GM19468 (cell line): ENCODE results near the gene ASPHD1.
"Not testable (repeated sequence)": the region's sequence is repeated elsewhere in the genome, so short reads cannot be mapped to it uniquely, and the experiment has no call there.

Experiments used
- ATAC-seq: cut with Tn5 transposase; IDR thresholded peaks from one replicate; pipeline ENCODE4 v1.9.1; 2021; ENCODE audit warnings: mild to moderate bottlenecking, moderate library complexity, moderate number of reproducible peaks; ENCODE audit not compliant: unreplicated experiment; ENCODE audit errors: extremely low read depth

ASPHD1 gene

DNA sequence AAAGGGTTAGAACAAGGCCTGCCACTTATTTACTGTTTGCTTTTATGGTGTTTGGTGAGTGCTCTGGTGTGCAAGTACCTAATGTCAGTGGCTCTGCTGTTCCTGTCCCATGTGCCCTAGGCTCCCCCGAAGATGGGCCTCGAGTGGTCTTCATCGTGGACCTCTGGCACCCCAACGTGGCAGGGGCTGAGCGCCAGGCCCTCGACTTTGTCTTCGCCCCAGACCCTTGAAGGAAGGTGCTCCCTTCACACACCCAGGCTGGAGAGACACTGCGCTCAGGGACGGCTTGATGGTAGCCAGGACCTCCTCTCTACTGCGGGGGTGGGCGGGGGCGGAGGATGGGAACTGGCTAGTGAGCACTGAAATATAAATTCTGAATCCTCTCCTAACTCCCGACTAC lies 5.4 kb downstream of the ASPHD1 start:
- no peak for ATAC-seq

DNA sequence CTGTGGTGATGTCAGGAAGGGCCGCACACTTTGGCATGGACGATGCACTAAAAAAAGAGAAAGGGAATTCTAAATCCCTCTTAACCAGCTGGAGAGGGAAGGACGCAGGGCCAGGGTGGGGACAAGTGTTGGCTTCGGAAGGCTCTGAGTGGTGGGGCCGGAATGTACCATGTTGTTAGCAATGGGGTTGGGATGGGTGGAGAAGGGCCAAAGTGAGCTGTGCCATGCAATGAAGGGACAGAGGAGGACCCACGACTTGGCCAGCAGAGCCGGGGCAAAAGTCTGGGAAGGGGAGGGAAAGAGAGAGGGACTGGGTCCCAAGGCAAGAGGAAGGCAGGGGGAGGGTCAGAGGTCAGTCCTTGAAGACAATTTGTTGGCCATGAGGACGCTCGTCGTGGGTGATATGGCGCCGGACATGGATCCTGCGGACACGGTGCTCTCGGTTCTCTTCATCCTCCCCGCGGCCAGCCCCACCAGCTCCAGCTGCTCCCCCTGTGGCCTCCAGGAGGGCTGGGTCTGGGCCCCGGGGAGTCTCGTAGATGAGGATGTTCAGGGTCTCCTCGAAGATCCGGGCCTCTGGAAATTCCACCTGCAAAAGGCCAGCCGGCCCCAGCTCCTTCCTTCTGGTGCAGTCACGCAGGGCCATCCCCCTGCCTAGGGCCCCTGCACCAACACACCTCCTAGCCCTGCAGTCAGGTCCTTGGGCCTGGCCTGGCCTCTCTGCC lies 6.4 kb downstream of the ASPHD1 start:
- no peak for ATAC-seq

DNA sequence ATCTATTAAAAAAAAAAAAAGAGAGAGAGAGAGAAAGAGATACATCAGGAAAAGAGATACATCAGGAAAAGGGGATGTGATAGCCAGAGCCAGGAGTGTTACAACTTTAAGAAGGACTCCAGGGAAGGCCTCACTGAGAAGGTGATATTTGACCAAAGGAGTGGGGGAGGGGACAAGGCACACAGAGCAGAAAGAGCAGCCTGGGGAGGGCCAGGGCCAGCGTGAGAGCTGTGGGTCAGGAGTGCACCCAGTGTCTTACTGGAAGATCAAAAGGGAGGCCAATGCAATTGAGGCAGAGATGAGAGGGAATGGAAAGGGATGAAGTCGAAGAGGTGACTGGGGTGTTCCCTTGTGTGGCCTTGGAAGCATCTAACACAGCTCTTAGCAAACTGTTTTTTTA lies 7.7 kb downstream of the ASPHD1 start:
- ATAC-seq, result no peak

DNA sequence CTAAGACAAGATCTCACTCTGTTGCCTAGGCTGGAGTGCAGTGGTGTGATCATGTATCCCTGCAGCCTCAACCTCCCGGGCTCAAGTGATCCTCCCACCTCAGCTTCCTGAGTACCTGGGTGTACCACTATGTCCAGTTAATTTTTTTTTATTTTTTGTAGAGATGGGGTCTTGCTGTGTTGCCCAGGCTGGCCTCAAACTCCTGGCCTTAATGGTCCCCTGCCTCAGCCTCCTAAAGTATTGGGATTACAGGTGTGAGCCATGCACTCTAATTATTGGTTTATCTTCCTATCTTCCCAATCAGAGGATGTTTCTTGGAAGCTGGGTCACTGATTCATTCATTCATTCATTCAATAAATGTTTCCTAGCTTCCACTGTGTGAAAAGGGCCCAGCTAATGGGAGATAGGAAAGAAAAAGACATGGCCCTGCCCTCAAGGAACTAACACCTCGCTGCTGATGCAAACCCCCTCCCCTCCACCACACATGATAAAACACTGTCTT lies 8.5 kb downstream of the ASPHD1 start:
- ATAC-seq, result no peak

DNA sequence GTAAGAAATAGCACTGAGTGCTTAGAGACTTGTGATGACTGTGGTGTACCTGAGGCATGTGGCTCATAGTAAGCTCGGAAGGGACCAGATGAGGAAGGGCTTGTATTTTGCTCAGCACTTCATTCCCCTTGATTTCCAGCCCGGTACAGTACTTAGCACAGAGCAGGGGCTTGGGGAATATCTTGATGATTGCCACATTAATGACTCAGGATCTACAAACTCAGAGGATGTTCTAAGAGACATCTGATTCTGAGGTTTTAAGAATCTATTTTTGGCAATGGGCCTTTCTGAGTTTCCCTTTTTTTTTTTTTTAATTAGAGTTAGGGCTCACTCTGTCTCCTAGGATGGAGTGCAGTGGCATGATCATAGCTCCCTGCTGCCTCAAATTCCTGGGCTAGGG lies 9.1 kb downstream of the ASPHD1 start:
- no peak for ATAC-seq

DNA sequence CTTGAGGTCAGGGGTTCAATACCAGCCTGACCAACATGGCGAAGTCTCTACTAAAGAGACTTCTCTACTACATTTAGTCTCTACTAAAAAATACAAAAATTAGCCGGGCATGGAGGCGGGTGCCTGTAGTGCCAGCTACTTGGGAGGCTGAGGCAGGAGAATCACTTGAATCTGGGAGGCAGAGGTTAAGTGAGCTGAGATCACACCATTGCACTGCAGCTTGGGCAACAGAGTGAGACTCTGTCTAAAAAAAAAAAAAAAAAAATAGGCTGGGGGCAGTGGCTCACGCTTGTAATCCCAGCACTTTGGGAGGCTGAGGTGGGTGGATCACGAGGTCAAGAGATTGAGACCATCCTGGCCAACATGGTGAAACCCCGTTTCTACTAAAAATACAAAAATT lies 9.6 kb downstream of the ASPHD1 start:
- ATAC-seq, result not testable (repeated sequence)

DNA sequence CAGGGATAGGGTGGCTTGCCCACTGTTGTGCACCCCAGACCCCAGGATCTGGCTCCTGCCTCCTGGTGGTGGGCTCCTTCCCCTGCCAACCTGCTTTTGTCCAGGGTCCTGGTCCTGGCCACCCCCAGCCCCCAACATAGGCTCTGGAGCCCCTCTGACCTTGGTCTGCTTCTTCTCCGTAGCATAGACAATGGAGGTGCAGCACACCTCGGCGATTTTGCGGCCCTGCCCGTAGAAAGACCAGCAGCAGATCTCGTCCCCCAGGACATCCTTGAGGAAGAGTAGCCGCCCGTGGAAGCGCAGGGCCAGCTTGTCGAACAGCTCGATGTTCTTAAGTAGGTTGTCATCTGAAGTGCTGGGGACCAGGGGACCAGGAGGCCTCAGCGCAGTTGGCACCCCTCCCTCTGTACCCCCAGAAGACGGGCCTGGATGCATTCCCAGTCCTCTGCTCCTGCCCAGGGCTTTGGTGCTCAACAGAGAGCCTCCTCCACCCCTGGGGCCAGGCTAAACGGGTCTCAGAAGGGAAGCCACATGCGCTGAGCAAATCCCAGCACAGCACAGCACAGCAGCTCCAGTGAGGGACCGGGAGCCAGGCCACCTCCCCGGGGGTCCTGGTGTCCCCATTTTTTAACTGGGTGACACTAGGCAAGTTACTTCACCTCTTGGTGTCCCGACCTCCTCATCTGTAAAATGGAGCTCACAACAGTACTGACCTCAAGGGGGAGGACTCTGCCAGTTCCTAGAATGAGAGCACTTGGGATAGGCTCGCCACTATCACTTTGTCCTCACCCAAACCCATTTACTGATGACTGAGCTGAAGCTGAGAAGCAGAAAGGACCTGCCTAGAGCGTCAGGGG lies 10.8 kb downstream of the ASPHD1 start:
- no peak for ATAC-seq

DNA sequence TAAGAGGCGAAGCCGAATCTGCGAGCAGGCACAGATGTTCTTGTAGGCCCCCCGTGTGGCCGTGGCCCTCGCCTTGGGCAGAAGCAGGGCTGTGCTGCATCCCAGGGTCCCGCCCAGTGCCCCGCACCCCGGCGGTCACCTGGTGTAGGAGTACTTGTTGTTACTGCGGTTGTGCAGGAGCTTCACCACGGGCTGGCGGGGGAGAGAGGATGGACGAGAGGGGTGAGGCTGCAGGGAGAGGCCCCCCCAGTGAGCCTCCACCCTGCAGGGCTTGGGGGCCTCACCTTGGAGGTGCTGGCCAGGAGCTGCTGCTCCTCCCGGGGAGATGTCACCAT lies 11.4 kb downstream of the ASPHD1 start:
- ATAC-seq, result no peak

DNA sequence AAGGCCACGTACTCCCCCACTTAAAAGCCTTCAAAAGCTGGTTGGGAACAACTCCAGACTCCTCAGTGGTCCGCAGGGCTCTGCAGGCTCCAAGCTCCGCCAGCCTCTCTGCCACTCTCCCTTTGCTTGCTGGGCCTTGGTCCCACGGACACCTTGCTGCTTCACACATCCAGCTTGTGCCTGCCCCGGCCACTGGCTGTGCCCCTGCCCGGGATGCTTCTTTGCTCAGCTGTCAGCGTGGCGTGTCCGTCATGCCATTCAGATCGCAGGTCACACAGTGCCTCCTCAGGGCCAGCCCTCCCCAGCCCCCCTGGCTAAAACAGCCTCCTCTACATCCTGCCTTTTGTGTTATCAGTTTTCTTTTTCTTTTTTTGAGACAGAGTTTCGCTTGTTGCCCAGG lies 11.8 kb downstream of the ASPHD1 start:
- ATAC-seq, result no peak

DNA sequence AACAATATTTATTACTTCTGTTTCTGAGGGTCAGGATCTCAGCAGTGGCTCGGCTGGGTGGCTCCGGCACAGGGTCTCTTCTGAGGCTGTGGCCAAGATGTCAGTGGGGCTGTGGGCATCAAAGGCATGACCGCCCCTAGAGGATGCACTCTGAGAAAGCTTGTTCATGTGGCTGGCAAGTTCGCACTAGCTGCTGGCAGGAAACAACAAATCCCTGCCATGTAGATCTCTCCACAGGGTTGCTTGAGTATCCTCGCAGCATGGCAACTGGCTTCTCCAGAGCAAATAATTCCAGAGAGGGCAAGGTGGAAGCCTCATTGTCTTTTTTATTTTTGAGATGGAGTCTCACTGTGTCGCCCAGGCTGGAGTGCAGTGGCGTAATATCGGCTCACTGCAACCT lies 13.2 kb downstream of the ASPHD1 start:
- no peak for ATAC-seq

DNA sequence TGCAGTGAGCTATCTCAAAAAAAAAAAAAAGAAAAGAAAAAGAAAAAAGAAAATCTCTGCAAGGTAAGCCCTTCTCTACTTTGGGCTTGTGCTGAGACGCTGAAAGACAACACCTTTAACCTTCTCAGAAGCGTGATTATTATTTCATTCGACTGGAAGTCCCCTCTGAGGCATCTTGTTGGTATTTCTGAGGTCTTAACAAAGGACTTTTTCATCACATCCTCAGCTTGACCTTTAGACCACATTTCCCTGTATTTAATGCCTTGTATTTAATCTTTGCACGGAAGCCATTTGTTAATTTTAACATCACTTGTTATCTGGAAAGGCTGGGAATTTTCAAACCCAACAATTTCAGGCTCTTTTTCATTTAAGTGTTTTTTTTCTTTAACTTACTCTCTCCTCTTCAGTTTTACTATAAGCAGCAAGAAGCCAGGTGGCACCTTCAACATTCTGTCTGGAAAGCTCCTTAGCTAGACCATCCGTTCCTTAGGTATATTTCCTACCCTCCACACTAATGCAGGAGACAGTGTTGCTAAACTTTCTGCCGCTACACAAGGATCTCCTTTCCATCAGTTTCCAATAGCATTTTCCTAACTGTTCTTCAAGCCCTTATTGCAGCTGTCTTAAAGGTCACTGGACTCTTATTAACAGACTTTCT lies 15.4 kb downstream of the ASPHD1 start:
- ATAC-seq, result no peak

DNA sequence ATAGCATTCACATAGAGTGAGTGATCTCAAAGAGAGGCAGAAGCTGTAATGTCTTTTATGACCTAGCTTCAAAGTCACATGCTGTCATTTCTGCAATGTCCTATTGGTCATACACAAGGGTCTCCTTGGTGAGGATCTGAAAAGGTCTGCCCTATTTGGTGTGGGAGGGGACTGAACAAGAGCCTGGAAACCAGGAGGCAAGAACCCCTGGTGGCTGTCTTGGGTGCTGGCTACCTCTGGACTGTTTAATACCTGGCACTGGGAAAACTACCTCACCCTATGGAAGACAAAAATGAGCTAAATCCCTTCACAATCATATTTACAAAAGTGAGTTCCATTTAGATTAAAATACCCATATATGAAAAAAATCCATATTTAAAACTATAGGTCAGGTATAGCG lies 16.7 kb downstream of the ASPHD1 start:
- no peak for ATAC-seq

DNA sequence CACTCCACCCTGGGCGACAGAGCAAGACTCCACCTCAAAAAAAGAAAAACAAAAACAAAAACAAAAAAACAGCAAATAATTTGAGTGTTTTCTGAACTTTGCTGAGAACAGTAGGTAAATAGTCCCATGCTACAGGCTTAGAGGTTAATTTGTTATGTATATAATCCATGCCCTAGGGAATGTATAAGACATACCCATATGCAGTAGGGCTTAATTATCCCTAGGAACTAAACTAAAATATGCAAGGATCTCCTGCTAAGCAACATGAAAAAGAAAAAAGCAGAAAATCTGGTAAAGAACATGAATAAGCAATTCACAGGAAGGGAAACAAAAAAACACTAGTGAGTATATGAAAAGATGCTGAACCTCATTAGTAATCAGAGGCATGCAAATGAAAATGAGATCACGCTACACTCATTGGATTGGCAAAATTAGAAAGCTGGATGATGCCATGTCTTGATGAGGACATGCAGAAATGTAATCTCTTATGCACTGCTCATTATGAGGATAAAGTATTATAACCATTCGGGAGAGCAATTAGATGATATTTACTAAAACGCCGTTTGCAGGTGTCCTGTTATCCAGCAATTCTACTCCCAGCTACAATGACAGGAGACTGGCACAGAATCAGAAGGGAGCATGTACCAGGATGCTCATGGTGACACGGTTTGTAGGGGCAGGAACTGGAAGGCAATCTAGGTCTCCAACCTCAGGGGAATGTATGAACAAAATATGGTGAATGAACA lies 20.2 kb downstream of the ASPHD1 start:
- no peak for ATAC-seq

DNA sequence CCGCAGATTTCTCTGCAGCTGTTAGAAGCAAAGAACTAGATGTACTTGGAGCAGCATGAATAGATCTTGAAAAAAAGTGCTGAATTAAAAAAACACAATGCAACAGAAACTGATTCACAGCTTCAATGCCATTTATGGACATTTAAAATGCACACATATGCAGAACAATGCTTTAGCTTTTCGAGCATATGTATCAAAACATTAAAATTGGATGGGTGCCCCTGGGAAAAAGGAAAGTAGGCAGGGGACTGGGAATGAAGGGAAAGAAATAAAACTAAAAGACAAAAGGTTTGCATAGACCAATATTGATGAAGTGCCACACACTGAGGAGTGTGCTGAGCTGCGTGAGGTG lies 20.7 kb downstream of the ASPHD1 start:
- no peak for ATAC-seq

DNA sequence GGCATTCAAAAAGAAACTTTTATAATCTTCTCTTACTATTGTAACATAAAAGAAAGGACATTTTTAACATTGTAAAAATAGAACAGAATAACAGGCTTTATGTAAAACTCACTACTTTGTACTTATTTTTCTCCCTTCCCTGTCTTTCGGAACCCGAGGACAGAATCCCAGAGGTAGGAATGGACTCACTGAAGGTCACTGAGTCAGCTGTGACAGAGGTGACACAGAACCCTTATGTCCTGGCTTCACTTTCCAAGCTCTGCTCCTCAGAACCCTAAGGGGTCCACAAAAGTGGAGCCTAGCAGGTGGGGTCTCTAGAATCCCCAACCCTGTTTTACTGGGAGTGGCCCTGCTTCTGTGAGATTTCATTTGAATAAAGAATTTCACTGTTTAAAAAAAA lies 22.0 kb downstream of the ASPHD1 start:
- no peak for ATAC-seq

DNA sequence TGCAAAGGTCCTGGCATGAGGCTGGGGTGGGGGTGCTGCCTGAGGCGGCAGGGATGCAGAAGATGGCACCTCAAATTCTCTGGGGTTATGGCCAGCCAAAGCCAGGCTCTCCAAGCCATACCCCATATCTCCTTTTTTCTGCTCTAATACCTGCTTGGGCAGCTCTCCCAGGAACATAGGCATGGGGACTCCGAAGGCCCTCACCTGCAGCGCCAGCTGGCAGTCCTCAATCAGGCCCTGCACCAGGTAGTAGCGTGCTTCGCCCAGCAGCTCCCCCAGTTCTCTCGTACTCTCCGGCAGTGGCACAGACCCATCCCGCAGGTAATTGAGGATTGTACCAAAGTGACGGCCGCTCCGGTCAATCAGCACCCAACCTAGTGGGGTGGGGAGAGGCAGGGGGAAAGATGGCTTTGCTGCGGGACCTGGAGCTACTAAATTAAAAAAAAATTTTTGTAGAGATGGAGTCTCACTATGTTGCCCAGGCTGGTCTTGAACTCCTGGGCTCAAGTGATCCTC lies 22.8 kb downstream of the ASPHD1 start:
- no peak for ATAC-seq

DNA sequence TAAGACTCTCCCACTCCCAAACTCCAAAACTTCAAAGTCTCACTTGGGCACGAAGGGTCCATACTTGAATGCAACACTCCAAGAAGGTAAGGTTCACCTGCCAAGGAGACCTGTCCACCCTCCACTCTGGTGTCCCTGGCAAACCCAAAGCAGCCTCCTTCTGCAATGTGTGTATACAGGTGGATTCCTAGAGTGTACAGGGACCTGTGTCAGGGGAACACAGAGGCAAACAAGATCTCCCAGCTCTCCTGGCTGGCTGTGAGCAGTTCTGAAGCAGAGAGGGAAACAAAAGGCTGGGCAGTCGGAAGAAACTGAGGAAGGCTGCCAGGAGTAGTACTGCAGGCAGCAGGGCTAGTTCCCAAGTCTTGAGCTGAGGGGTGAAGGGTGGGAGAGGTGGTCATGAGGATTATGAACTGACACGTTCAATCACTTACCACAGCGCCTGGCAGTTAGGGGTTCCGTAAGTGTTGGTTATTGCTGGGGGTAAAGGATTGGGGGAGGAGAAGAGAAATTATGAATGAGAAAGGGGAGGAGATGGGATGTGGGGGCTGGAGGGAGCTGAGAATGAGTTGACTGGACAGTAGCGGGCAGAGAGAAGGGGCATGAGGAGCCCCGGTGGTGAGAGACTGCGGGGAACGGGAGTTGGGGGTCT lies 24.9 kb downstream of the ASPHD1 start:
- ATAC-seq, result no peak

DNA sequence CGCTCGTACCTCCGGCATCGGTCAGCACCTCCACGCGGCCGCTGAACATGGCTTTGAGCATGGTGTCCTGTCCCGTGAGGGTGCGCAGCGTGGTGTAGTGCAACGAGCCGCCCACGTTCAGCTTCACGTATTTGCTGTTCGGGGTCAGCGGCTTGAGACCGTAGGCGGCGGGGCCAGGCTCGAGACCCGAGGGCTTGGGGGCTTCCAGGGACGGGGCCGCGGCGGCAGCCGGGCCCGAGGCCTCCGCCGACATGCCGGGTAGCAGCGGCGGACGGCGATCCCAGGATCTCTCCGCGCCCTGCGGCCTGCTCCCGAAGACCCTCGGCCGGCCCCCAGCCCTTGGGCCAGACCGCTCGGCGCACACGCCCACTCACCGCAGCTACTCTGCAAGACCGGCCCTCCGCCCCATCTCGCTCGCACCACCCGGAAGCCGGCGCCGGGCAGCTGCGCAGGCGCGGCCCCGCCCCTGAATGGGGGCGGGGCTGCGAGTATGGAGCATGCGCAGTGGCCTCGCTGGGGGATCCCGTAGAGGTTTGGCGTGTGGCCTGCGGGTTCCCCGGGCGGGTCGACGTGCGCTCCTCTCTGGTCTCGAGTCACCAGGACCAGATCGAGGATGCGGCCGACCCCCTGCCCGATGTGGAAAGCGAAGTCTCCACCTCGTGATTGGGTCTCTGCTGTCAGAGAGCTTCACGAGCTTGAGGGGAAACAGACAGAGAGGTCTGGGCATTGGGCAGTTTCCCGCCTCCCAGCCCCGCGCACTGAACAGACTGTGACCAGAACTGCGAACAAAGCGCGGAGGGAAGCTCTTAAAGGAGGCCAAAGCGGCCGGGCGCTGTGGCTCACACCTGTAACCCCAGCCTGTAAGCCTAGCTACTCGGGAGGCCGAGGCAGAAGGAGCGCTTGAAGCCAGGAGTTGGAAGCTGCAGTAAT lies 25.8 kb downstream of the ASPHD1 start, which contains the start of gene KCTD13:
Gene KCTD13 (minus strand): TSS at position 446 of the 930 bp plus-strand sequence. CDS start 193 bp downstream, at position 253.
- ATAC-seq, result peak; percentile 90

DNA sequence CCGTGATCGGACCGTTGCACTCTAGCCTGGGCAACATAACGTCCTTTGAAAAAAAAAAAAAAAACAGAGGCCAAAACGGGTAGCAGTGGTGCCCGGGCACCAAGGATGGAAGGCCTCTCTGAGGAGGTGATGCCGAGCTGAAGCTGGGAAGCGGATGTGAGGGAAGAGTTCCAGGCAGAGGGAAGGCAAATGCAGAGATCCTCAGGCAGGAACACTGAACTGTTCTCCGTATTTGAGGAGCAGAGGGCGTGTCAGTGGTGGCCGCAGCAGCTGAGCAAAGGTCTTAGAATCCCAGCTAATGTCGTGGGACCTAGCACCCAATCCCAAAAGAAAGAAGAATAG lies 26.4 kb downstream of the ASPHD1 start:
- ATAC-seq, result no peak
